Loucy (cell line): Measurements from ENCODE around the gene TEX19.

Source experiments
- H2AFZ ChIP-seq: fragments of 200-600 bp; sonication (generic); 2 replicates; pipeline ENCODE4 v1.6.0; 2016; ENCODE audit warnings: antibody characterized with exemption, mild to moderate bottlenecking, low read length, moderate library complexity
- H3F3A ChIP-seq: fragments of 200-600 bp; 2 replicates; pipeline ENCODE4 v1.6.0; 2016; ENCODE audit warnings: antibody characterized with exemption, low read depth, mild to moderate bottlenecking
- H3K27me3 ChIP-seq: fragments of 200-600 bp; sonication (generic); 2 replicates; pipeline ENCODE4 v1.6.1; 2014; ENCODE audit warnings: low read length, mild to moderate bottlenecking; ENCODE audit not compliant: insufficient read depth, poor library complexity, severe bottlenecking
- H3K36me3 ChIP-seq: fragments of 200-600 bp; sonication (generic); 2 replicates; pipeline ENCODE4 v1.6.1; 2016; ENCODE audit warnings: low read length; ENCODE audit not compliant: insufficient read depth
- H3K4me1 ChIP-seq: fragments of 200-600 bp; sonication (generic); 2 replicates; pipeline ENCODE4 v1.5.1; 2014; ENCODE audit warnings: low read length, mild to moderate bottlenecking; ENCODE audit not compliant: insufficient read depth, poor library complexity, severe bottlenecking
- H3K4me2 ChIP-seq: fragments of 200-600 bp; sonication (generic); 2 replicates; pipeline ENCODE4 v1.6.0; 2014; ENCODE audit warnings: antibody characterized with exemption, low read length, low read depth, mild to moderate bottlenecking; ENCODE audit not compliant: poor library complexity, severe bottlenecking
- H3K4me3 ChIP-seq: fragments of 200-600 bp; sonication (generic); 2 replicates; pipeline ENCODE4 v1.5.1; 2014; ENCODE audit warnings: low read length, mild to moderate bottlenecking, mixed read lengths; ENCODE audit not compliant: poor library complexity, severe bottlenecking
- H3K79me2 ChIP-seq: fragments of 200-600 bp; sonication (generic); 2 replicates; pipeline ENCODE4 v1.6.1; 2014; ENCODE audit warnings: low read length; ENCODE audit not compliant: insufficient read depth
- H3K9ac ChIP-seq: fragments of 200-600 bp; sonication (generic); 2 replicates; pipeline ENCODE4 v1.6.0; 2014; ENCODE audit warnings: mild to moderate bottlenecking, low read depth, low read length, moderate library complexity; ENCODE audit not compliant: poor library complexity, severe bottlenecking
- H3K9me2 ChIP-seq: fragments of 200-600 bp; sonication (generic); replicated peaks from 2 replicates; pipeline ENCODE4 v1.6.1; 2016; ENCODE audit warnings: low read depth, low read length, mixed read lengths
- H3K9me3 ChIP-seq: fragments of 200-600 bp; sonication (generic); 2 replicates; pipeline ENCODE4 v1.6.1; 2014; ENCODE audit warnings: mild to moderate bottlenecking, antibody characterized with exemption, low read length, low read depth; ENCODE audit not compliant: insufficient read depth
- H4K20me1 ChIP-seq: fragments of 200-600 bp; sonication (generic); 2 replicates; pipeline ENCODE4 v1.6.0; 2014; ENCODE audit warnings: antibody characterized with exemption, low read length, mild to moderate bottlenecking; ENCODE audit not compliant: insufficient read depth, poor library complexity, severe bottlenecking
- CTCF ChIP-seq: fragments of 200-600 bp; sonication (generic); conservative IDR thresholded peaks from 2 replicates; pipeline ENCODE4 v1.5.1; 2014; ENCODE audit warnings: mild to moderate bottlenecking, antibody characterized with exemption, low read length
- EZH2phosphoT487 ChIP-seq: fragments of 200-600 bp; IDR thresholded peaks from 2 replicates; pipeline ENCODE4 v1.6.1; 2018; ENCODE audit warnings: antibody characterized with exemption, mild to moderate bottlenecking, moderate library complexity, borderline replicate concordance

Gene TEX19

GRCh38 chr17:82358465-82359350, at the start of gene TEX19:
TEX19 (plus strand) TSS chr17:82359247; CDS start chr17:82362151, 2,904 bp downstream.
- no peak for TF ChIP-seq EZH2phosphoT487
- peak; percentile 43 for TF ChIP-seq CTCF
- Histone ChIP-seq H3K79me2 (no peaks in the 10 kb centered on the region), H3K4me2 (peak within 1 kb of the TSS; percentile 56), H3K9me3 (no peaks in the 10 kb centered on the region), H3K4me1 (peaks cover 28% of the 10 kb centered on the region), H3F3A (0 out of 2 replicates have a peak, but pooled peaks cover 5% of the 10 kb centered on the region), H3K36me3 (no peaks in the 10 kb centered on the region), H3K4me3 (peak within 1 kb of the TSS; percentile 47), H4K20me1 (no peaks in the 10 kb centered on the region), H3K27me3 (no peaks in the 10 kb centered on the region), H3K9ac (peak within 1 kb of the TSS; percentile 62), H3K9me2 (no peaks in the 10 kb centered on the region), H2AFZ (peak within 1 kb of the TSS; percentile 5; the same call in 1 of the 2 replicates)

- TF ChIP-seq EZH2phosphoT487 (no peak), CTCF (no peak)
- Histone ChIP-seq H3K4me1 (peaks cover 33% of the 10 kb centered on the region), H3K4me2 (no peak overlapping the region), H3K9me2 (no peaks in the 10 kb centered on the region), H3K36me3 (no peaks in the 10 kb centered on the region), H3K9me3 (no peaks in the 10 kb centered on the region), H3F3A (peaks cover 15% of the 10 kb centered on the region), H3K9ac (no peak overlapping the region), H2AFZ (no peak overlapping the region), H3K27me3 (no peaks in the 10 kb centered on the region), H4K20me1 (no peaks in the 10 kb centered on the region), H3K4me3 (no peak overlapping the region), H3K79me2 (peaks cover 14% of the 10 kb centered on the region)
These were observed 49.1 kb upstream of the TEX19 start for GRCh38 chr17:82309656-82310570.

GRCh38 chr17:82310877-82311276, 48.2 kb upstream of the TEX19 start:
- Histone ChIP-seq H3K36me3 (no peaks in the 10 kb centered on the region), H3K27me3 (no peaks in the 10 kb centered on the region), H3K4me1 (peaks cover 30% of the 10 kb centered on the region), H2AFZ (no peak overlapping the region), H4K20me1 (no peaks in the 10 kb centered on the region), H3K9me2 (no peaks in the 10 kb centered on the region), H3K79me2 (peaks cover 15% of the 10 kb centered on the region), H3K9ac (no peak overlapping the region), H3F3A (peaks cover 10% of the 10 kb centered on the region), H3K9me3 (no peaks in the 10 kb centered on the region), H3K4me3 (no peak overlapping the region), H3K4me2 (no peak overlapping the region)
- TF ChIP-seq EZH2phosphoT487: no peak
- TF ChIP-seq CTCF: no peak
